Measurements from ENCODE around the gene ZMYM4.

- TF ChIP-seq ZNF274 (IDR thresholded peaks at IDR 0.05; ENCODE audit: low read depth, low read length) (no peak), SUZ12 (IDR thresholded peaks at IDR 0.05; ENCODE audit: extremely low read depth, insufficient read depth, insufficient read length) (no peak), YY1 (IDR thresholded peaks at IDR 0.05; ENCODE audit: insufficient read depth, insufficient read length) (no peak)
These were observed 137.6 kb downstream of the ZMYM4 start for GRCh38 chr1:35406103-35406502.
